Limb (tissue), 2 donors: ENCODE measurements around the gene ABCA3.
"Not testable (repeated sequence)": the region's sequence is repeated elsewhere in the genome, so short reads cannot be mapped to it uniquely, and the experiment has no call there.

ENCODE experiments used
- DNase-seq, 2 donors: peaks; one replicate each; pipeline ENCODE4 v3.0.0-alpha.2; 2016; ENCODE audit errors: extremely low spot score in 2 of 2

Gene ABCA3

DNA sequence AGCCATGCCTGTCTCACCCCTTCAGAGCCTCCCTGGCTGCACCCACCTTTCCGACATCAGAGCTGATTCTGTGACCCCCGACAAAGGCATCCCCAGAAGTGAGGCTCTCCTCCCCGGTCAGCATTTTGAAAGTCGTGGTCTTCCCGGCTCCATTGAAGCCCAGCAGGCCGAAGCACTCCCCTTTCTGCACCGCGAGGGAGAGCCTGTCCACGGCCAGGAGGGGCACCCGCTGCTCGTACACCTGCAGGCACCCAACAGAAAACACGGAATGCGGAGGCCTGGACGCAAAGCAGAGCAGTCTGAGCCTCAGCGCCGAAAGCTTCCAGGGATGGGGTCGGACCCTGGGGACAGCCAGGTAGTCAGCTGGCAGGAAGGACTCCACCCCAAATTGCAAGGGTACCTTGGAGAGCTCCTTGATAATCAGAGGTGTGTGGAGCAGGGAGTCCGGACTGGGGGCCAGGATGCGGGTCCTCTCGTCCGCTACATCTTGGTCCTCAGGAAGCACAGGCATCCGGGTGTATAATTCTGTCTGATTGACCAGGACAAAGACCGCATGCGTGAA lies 59.5 kb downstream of the ABCA3 start:
- no peak for DNase-seq

DNA sequence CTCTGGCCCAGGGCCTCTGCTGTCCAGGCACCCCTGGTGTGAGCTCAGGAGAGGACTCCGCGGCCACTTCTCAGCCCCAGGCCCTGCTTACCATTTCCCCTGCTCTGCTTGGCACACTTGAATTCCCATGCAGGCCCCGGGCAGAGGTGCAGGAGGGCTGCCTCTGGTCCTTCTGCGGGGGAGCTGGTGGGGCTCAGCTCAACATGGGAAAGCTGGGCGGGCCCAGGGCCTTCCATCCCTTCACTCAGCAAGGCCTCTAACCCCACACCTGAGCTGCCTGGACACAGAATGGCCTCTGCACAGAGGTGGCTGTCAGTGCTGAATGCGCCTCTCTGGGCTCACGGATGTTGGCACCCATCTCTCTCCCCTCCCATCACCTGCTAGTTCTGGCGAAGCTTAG lies 60.1 kb downstream of the ABCA3 start:
- DNase-seq: no peak

DNA sequence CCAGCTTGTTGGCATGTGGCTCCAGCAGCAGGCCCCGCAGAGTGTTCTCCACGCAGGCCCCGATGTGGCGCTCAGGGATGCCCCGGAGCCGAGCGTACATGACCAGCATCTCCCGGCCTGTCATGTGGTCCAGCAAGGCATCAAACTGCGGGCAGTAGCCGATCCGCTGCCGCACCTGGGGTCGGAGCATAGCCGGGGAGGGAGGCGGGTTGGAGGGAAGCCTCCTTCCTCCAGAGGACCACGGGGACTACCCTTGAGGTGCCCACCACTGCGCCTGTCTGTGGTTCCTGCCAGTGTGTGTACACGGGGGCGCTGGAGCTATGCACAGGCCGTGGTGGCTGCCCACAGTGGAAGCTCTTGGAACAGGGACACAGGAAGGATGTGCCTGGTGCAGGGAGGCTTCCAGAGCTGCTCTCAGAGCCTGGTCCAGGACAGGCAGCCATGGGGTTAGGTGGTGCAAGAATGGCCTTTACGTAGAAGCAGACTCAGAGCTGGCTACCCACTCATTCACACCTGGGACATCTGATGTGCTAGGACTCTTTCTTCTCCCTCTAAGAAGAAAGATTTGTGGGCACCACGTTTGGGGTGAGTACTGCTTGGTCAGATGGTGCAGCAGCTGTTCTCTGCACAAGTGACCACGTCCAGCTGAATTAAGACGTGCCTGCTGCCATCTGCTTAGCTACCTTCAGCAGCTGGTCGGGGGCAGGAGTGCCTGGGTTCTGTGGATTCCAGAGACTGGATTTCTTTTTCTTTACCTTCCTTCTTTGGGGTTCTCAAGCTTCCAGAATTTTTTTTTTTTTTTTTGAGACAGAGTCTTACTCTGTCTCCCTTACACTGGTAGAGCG lies 61.4 kb downstream of the ABCA3 start:
- no peak for DNase-seq

DNA sequence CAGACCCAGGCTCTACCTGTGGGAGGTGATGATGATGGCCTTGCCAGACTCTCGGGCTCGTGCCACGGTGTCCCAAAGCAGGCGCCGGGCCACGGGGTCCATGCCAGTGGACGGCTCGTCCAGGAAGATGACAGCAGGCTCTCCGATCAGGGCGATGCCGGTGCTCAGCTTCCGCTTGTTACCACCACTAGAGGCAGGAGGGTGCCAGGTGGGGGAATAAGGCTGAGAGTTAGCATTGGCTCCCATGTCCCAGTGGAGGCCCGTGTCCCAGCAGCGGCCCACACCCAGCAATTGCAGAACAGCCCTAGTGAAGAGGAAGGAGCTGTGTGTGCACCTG lies 62.3 kb downstream of the ABCA3 start:
- DNase-seq: no peak

DNA sequence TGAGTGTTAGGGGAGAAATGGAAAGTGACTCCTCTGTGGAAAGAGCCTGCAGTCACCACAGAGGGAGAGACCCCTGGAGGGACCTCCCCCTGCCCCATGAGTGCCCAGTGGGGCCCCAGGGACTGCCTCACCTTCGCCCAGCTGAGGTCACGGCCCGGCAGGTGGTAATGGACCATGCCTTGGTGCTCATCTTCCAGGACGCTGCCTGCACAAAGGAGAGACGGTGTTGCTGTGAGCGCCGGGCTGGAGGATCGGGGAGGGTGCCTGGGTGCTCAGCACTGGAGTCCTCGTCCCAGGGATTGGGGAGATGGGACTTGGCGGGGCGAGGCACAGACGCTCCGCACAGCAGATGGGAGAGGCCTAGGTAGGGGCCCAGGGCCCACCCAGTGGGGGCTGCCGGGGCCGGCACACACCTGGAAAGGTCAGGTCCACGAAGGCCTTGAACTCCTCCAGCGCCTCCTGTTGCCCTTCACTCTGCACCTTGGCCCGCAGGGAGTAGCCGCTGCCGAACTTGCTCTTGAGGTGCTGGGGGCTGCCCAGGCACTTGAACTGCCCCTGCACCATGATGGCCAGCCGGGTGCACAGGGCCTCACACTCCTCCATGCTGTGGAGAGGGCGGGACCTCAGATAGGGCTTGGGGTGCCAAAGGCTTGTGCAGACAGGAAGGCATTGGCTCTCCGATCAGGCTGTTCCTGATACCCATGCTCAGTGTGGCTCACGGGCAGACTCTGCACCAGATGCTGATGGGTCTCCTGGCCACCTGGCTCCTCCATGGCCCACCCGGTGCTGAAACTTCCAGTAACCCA lies 62.9 kb downstream of the ABCA3 start:
- no peak for DNase-seq

DNA sequence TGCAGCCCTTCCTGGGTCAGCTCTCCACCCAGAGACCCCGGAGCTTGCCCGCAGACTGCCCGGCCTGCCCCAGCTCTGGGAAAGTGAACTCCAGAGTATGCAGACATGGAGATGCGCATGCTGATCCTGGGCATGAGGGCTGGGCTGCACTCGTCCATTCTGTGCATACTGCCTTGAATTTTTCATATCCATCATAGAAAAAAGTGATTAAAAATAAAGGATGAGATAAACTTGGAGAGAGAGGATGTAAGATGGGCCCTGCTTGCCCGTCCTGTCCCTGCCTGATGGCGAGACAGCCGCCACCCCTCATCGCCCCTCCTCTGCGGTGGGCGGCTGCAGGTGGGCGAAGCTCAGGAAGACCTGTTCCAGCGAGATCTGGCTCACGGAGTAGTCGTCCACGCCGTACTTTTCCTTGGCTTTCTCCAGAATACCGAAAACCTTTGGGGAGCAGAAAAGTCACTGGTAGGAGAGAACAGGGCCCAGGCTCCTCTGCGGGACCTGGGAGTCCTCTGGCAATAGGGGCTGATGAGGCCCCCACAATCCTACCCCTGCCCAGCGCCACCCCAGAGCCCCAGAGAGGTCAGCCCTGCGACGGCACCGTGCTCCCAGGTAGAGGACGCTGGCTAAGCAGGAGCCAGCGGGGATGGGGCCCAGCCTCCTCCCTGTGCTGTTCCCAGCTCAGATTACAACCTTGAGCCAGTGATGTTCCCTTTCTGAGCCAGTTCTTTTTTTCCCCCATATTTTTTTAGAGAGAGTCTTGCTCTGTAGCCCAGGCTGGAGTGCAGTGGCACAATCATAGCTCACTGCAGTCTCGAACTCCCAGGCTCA lies 63.9 kb downstream of the ABCA3 start:
- no peak for DNase-seq

DNA sequence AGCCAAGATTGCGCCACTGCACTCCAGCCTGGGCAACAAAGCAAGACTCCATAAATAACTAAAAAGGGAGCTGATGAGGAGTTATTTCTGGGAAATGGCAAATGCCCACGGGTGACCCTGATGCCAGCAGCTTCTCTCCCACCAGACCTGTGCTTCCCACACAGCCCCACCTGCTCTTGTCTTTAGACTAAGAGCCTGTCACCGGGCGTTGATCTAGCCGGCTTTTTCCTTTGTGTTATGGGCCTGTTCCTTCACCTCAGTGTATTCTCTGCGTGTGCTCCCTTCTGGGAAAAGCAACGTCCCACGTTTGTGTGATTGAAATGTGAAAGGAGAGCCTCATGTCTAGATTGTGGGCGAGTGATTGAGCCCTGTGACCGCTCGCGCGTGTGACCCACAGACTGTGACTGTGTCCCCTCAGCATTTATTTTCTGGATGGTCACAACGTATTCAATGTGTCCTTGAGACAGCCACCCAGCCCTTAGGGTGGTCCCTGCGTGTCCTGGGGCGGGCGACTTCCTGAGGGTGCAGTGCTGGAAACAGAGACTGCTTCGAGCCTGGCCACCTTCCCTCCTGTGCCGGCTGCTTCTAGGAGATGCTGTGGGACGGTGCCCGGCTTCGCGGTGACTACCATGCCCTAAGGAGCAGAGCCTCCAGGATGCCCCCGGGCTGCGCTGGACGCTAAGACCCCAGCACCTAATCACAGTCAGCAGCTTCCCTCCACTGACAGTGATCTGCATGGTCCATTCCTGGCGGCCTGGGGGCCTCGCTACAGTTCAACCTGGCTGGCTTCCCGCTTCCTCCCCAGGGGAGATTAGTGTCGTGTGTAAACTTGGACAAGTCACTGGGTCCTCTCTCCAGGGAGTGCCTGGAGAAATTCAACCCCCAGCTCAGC lies 64.8 kb downstream of the ABCA3 start:
- DNase-seq: no peak

DNA sequence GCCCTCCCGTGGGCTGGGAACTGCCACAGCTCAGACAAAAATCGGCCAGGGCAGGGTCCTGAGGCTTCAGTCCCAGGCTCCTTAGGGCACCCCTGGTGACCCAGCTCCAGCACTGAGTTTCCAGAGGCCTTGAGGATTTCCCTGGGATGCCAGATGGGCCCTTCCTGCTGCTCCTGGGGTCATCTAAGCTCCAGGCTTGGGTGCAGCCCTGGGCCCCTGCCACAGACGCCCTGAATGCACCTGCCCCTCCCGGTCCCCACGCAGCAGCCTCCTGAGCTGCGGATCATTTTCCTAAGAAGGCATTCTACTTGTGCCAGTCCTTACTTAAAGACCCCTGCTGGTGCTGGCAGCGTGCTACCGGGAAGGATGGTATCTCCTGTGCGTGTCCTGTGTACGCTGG lies 66.6 kb downstream of the ABCA3 start:
- DNase-seq: no peak

DNA sequence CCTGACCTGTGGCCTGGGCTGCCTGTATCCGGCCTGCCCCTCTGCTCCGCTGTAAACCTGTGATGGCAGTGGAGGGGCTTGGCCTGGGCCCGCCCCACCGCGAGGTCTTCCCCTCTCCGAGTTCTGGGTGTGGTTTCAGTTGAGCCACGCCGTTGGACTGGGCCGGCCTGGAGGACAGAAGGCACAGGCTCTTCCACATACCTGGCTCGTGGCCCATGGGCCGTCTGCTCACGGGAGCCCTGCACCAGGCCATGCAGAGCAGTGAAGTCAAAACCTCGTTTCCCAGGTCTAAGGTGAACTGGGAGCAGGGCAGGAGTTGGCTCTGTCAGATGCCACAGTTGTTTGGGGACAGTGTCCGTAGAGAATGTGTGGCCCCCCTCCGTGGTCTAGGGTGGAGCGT lies 67.0 kb downstream of the ABCA3 start:
- no peak for DNase-seq

DNA sequence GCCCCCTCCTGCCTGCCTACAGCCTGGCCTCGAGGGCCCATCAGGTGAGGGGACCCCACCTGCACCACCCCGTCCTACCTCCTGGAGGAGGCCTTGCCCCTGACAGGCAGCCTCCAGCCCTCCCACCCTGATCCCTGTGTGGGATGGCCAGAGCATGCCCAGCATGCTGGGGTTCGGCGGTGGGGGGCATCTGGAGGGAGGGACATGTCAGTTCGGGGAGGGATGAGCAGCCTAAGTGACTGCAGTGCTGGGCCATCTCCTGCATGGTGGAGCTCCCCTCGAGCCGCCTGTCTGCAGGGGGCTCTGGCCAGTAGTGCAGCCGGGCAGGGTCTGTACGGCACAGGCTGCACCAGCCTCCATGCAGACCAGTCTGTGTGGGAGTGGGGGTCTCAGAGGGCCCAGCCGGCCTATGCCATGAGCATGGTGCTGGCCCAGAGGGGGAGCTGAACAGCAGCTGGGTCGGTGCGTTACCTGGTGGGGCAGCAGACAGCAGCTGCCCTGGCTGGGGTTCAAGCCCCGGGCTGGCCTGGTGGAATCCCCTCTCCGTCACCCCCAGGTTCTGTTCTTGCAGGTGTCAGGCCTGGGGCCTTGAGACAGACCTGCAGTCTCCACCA lies 68.6 kb downstream of the ABCA3 start:
- no peak for DNase-seq

DNA sequence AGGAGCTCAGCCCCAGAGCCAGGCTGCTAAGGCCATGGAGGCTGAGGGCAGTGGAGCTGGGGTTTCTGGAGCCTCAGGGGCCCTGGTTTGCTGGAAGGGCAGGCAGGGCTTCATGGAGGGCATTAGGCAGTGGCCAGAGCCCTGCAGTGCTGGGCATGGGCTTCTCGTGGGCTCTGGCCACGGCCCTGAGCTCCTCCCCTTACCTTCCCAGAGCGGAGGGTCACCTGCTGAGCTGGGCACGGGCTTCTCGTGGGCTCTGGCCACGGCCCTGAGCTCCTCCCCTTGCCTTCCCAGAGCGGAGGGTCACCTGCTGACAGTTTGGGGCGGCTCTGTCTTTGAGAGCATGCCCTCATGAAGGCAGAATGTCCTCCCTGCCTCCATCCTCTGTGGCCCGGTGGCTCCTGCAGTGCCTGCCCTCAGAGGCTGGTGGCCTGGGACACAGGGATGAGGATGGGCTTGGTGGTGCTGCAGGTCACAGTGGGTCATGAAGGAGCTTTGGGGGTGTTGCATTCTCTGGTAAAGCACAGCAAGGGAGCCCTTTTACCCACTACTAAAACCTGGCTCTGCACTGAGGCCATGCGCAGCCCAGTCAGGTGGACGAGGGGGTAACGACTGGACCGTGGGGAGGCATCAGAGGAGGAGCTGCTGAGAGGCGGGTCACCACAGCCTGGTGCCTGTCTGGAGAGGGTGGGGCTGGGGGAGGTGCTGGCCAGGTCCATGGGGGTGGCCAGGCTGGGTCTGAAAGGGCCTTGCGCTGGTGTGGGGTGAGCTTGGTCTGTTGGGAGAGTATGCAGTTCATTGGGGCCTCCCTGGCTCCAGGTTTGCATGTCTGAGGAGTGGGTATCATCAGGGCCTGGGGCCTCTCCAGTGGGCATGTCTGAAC lies 69.7 kb downstream of the ABCA3 start:
- no peak for DNase-seq

DNA sequence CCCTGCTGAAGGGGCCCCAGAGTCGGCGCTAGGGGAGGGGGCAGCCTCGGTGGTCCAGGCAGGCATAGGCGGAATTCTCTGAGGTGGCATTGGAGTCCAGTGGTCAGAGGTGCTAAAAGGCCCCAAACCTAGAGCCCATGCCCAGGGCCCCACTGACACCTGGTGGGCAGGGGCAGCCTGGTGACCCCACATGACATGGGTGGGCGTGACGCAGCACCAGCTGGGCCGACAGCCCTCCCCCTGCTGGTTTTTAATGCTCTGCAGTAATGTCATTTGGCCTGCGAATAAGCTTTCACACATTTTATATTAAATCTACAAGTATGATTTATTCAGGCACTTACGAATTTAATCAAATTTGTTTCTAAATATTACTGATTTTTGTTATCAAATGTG lies 70.5 kb downstream of the ABCA3 start:
- DNase-seq: no peak

DNA sequence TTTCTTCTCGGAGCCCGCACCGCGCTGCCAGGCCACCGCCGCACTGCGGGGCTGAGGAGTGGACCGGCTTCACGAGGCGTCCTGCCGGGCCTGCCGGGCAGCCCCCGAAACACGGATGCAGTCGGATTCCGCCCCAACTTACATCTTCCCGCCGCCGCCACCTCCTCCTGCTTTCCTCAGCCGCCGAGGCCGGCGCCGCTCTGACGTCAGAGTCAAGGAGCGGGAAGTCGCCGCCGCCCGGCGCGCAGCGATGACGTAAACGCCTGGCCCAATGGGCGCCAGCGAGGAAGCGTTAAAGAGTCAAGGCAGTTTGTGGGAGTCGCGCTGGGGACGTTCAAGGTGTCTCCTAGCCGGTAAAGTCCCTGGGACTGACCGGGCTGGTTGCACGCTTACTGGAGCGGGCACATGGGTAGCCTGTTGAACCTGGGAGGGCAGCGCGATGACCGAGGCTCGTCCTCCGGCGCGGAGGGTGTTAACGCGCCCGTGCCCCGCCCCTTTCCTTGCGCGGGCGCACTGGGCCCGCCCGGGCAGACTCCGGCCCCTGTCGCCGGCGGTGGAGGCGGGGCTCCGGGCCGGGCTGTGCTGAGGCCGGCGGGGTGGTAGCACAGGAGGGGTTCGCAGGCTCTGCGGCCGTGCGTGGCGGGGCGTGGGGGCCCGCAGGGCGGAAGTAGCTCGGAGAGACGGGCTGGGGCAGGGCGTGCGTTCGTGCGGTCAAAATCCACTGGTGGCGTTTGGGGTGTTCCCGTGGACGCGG lies 72.4 kb downstream of the ABCA3 start, which contains the start of gene RNPS1:
Gene RNPS1 (minus strand): TSS at position 214 of the 754 bp plus-strand sequence. CDS start 3,483 bp downstream, outside the sequence.
- DNase-seq: peak; percentile 94 to 99

DNA sequence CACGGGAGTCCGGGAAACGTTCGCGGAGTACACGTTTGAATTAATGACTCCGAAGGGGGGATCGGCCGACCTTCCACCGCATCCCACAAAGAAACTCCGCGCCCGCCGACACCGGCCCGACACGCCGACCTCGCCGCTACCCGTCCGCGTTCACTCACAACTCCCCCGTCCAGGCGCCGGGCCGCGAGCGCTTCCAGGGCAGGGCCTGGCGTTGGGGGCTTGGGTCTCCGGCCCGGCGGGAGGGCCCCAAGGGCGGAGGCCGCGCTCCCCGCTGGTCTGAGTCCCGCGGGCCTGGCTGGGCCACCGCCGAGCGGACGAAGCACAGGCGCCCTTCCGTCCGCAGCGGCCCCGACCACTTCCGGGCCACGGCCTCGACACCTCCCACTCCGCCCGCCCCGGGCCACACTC lies 73.0 kb downstream of the ABCA3 start:
- DNase-seq: not testable (repeated sequence)

DNA sequence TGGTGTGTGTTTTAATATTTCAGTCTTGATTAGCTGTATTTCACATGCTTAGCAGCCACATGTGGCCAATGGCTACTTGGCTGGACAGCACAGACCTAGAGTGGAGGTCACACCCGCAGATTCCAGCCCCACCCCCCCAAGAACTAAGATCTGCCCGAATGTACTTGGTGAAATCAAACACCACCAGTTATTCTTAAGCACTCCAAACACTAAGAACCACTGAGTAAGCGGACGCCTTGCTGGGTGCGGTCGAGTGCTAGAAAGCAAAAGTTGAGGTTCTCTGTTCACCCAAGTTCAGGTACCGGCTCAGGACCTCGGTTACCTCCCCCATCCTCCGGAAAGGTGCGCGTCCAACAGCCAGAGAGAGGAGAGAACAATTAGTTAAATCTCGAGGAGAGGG lies 73.6 kb downstream of the ABCA3 start:
- not testable (repeated sequence) for DNase-seq

DNA sequence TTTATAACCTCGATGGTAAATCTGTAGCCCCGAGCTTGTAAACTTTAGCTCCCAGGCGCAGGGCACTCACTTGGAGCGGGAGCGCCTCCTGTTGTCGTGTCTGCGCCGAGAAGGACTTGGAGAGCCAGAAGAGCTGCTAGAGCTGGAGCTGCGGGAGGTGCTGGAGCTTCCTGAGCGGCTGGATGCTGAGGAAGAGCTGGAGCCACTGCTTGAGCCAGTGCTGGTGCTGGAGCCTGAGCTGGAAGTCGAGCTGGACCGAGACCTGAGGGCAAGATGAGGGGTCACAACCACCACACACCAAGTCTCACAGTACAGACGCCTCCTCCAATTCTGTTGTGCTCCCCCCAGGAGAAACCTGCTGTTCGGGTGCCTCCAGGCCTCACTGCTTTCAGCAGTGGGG lies 77.5 kb downstream of the ABCA3 start:
- not testable (repeated sequence) for DNase-seq

DNA sequence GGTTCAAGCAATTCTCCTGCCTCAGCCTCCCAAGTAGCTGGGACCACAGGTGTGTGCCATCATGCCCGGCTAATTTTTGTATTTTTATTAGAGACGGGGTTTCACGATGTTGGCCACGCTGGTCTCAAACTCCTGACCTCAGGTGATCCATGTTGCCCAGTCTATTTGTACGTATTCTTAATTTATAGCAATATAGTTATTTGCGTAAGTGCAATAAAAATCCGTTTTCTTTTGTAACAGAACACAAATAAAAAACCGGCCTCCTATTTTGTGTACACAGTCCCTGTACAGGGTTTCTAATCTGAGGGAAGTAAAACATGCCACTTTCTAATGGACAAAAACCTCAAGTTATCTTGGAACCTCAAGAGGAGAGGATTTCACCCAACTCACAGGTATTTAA lies 80.3 kb downstream of the ABCA3 start:
- DNase-seq: no peak

DNA sequence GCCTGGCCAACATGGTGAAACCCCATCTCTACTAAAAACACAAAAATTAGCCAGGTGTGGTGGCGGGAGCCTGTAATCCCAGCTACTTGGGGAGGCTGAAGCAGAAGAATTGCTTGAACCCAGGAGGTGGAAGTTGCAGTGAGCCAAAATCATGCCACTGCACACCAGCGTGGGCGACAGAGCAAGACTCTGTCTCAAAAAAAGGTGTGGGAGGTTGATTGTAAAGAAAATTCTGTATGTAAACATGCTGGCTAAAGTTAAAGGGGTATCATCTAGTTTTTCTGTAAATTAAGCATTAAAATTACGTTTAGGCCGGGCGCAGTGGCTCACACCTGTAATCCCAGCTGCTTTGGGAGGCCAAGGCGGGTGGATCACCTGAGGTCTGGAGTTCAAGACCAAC lies 82.0 kb downstream of the ABCA3 start:
- not testable (repeated sequence) for DNase-seq
